Ishikawa (cell line): Measurements from ENCODE around the gene AHNAK2.

Experiments used
- CEBPB ChIP-seq: IDR thresholded peaks from 2 replicates; pipeline ENCODE4 v1.6.1; 2012
- CREB1 ChIP-seq: IDR thresholded peaks from 2 replicates; pipeline ENCODE4 v1.6.1; 2012; ENCODE audit warnings: low read depth
- EGR1 ChIP-seq: IDR thresholded peaks from 2 replicates; pipeline ENCODE4 v1.6.1; 2012
- EP300 ChIP-seq: IDR thresholded peaks from 2 replicates; pipeline ENCODE4 v1.6.1; 2012; ENCODE audit warnings: borderline replicate concordance
- FOXM1 ChIP-seq: IDR thresholded peaks from 2 replicates; pipeline ENCODE4 v1.6.1; 2012; ENCODE audit warnings: low read depth, borderline replicate concordance
- MAX ChIP-seq: IDR thresholded peaks from 2 replicates; pipeline ENCODE4 v1.6.1; 2012
- NFIC ChIP-seq: IDR thresholded peaks from 2 replicates; pipeline ENCODE4 v1.6.1; 2012
- RAD21 ChIP-seq: IDR thresholded peaks from 2 replicates; pipeline ENCODE4 v1.6.1; 2012; ENCODE audit warnings: low read depth
- REST ChIP-seq: IDR thresholded peaks from 2 replicates; pipeline ENCODE4 v1.6.1; 2012; ENCODE audit warnings: low read depth, mild to moderate bottlenecking
- TAF1 ChIP-seq: IDR thresholded peaks from 2 replicates; pipeline ENCODE4 v1.6.1; 2012; ENCODE audit warnings: low read depth, mild to moderate bottlenecking
- TCF12 ChIP-seq: IDR thresholded peaks from 2 replicates; pipeline ENCODE4 v1.6.1; 2012; ENCODE audit warnings: low read depth
- TEAD4 ChIP-seq: IDR thresholded peaks from 2 replicates; pipeline ENCODE4 v1.6.1; 2012
- USF1 ChIP-seq: IDR thresholded peaks from 2 replicates; pipeline ENCODE4 v1.6.1; 2012
- YY1 ChIP-seq: IDR thresholded peaks from 2 replicates; pipeline ENCODE4 v1.6.1; 2012; ENCODE audit warnings: low read depth

GRCh38 chr14:104977008-104977680 is 1.0 kb downstream of the AHNAK2 start:
- TF ChIP-seq CREB1 (no peak), FOXM1 (no peak), MAX (peak; percentile 1; the same call in 1 of the 2 replicates), EP300 (0 out of 2 replicates have a peak, but pooled peaks have one; percentile 4), TAF1 (no peak), NFIC (peak; percentile 46; the same call in 1 of the 2 replicates), CEBPB (no peak), YY1 (no peak), RAD21 (no peak), REST (no peak), USF1 (no peak), EGR1 (no peak), TEAD4 (no peak), TCF12 (no peak)
